Breast epithelium (tissue), 3 donors: Measurements from ENCODE around the gene FHIT.

Experiments used
- POLR2AphosphoS5 ChIP-seq, 3 donors: sonication (generic); formaldehyde crosslinking; IDR thresholded peaks; one replicate each; pipeline ENCODE4 v1.6.1; 2017; ENCODE audit warnings: antibody characterized with exemption in 3 of 3
- TF ChIP-seq, protein P1 (sequence below), 3 donors: fragments of 450-650 bp; IDR thresholded peaks; one replicate each; pipeline ENCODE4 v1.5.1; 2016 to 2017; ENCODE audit warnings: antibody characterized with exemption in 3 of 3, mild to moderate bottlenecking in 3 of 3, moderate library complexity in 3 of 3

- TF ChIP-seq, protein P1, sequence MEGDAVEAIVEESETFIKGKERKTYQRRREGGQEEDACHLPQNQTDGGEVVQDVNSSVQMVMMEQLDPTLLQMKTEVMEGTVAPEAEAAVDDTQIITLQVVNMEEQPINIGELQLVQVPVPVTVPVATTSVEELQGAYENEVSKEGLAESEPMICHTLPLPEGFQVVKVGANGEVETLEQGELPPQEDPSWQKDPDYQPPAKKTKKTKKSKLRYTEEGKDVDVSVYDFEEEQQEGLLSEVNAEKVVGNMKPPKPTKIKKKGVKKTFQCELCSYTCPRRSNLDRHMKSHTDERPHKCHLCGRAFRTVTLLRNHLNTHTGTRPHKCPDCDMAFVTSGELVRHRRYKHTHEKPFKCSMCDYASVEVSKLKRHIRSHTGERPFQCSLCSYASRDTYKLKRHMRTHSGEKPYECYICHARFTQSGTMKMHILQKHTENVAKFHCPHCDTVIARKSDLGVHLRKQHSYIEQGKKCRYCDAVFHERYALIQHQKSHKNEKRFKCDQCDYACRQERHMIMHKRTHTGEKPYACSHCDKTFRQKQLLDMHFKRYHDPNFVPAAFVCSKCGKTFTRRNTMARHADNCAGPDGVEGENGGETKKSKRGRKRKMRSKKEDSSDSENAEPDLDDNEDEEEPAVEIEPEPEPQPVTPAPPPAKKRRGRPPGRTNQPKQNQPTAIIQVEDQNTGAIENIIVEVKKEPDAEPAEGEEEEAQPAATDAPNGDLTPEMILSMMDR (IDR thresholded peaks at IDR 0.05), result no peak
- TF ChIP-seq POLR2AphosphoS5 (IDR thresholded peaks at IDR 0.05), result no peak
Measured at GRCh38 chr3:61015408-61015807, 235.8 kb downstream of the FHIT start.
